HG03060 (cell line): ENCODE measurements around the gene AFAP1L2.

Experiments
- ATAC-seq: cut with Tn5 transposase; IDR thresholded peaks from one replicate; pipeline ENCODE4 v1.9.1; 2021; ENCODE audit warnings: low read depth, moderate number of reproducible peaks; ENCODE audit not compliant: unreplicated experiment

AFAP1L2 gene

GRCh38 chr10:114252092-114252491 lies 152.2 kb downstream of the AFAP1L2 start:
- ATAC-seq: no peak

GRCh38 chr10:114250716-114251115 lies 153.6 kb downstream of the AFAP1L2 start:
- no peak for ATAC-seq

GRCh38 chr10:114250236-114250635 lies 154.1 kb downstream of the AFAP1L2 start:
- ATAC-seq: no peak

GRCh38 chr10:114246679-114247305 lies 157.5 kb downstream of the AFAP1L2 start:
- ATAC-seq: no peak

- ATAC-seq: no peak
These were observed 159.0 kb downstream of the AFAP1L2 start for GRCh38 chr10:114245121-114245791.
